PFSK-1 (cell line): ENCODE data around the gene RGS6.

Source experiments
- FOXP2 ChIP-seq: optimal IDR thresholded peaks from 2 replicates; pipeline ENCODE3; 2011; ENCODE audit warnings: borderline replicate concordance, control low read depth, inconsistent platforms; ENCODE audit not compliant: insufficient read depth; ENCODE audit errors: extremely low read length, extremely low read depth
- POLR2AphosphoS5 ChIP-seq: IDR thresholded peaks from 2 replicates; pipeline ENCODE4 v1.6.1; 2012; ENCODE audit warnings: low read depth, mild to moderate bottlenecking, control low read depth, low read length, moderate library complexity
- REST ChIP-seq, 2 experiments: IDR thresholded peaks; 2 replicates each; pipeline versions ENCODE4 v1.6.1 to v1.8.0; 2011 to 2012; ENCODE audit warnings: low read depth in 2 of 2, low read length in 2 of 2, control low read depth in 1 of 2, inconsistent platforms in 1 of 2, mild to moderate bottlenecking in 1 of 2, moderate library complexity in 1 of 2; ENCODE audit not compliant: insufficient read depth in 1 of 2
- SIN3A ChIP-seq: IDR thresholded peaks from 2 replicates; pipeline ENCODE4 v1.6.1; 2012; ENCODE audit warnings: mild to moderate bottlenecking, low read length, moderate library complexity, borderline replicate concordance; ENCODE audit not compliant: insufficient read depth
- TAF1 ChIP-seq: IDR thresholded peaks from 2 replicates; pipeline ENCODE4 v1.6.1; 2012; ENCODE audit warnings: low read length, control low read depth, borderline replicate concordance; ENCODE audit not compliant: insufficient read depth

Gene RGS6

DNA sequence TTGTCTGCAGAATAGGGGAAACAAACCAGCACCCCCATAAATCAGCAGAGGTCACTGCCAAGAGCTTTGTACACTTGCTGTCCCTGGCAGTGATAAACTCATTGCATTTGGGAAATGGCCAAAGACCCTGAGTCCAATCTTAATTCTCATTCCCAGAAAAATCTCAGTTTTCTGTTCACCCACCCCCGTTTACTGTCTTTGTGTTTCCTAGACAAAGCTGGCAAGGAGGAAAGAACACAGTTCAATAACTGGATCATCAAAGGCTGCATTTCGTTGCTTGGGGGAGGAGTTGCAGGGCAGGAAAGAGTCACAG is 596.6 kb downstream of the RGS6 start:
- TF ChIP-seq FOXP2 (no peak), REST (IDR thresholded peaks at IDR 0.05; ENCODE audit: insufficient read depth in 1 of 2, low read depth in 2 of 2, low read length in 2 of 2) (no peak), SIN3A (no peak), TAF1 (no peak), POLR2AphosphoS5 (no peak)

- TF ChIP-seq REST (IDR thresholded peaks at IDR 0.05; ENCODE audit: insufficient read depth in 1 of 2, low read depth in 2 of 2, low read length in 2 of 2) (no peak), SIN3A (no peak), FOXP2 (no peak), POLR2AphosphoS5 (no peak), TAF1 (no peak)
These were observed 600.6 kb downstream of the RGS6 start for GRCh38 chr14:72532686-72533454.

- TF ChIP-seq SIN3A = no peak
- no peak for TF ChIP-seq REST (IDR thresholded peaks at IDR 0.05; ENCODE audit: insufficient read depth in 1 of 2, low read depth in 2 of 2, low read length in 2 of 2)
- no peak for TF ChIP-seq TAF1
- no peak for TF ChIP-seq POLR2AphosphoS5
- no peak for TF ChIP-seq FOXP2
These were observed 603.3 kb downstream of the RGS6 start for GRCh38 chr14:72535485-72535884.

GRCh38 chr14:72538387-72538786 is 606.2 kb downstream of the RGS6 start:
- TF ChIP-seq SIN3A (no peak), REST (IDR thresholded peaks at IDR 0.05; ENCODE audit: insufficient read depth in 1 of 2, low read depth in 2 of 2, low read length in 2 of 2) (no peak), FOXP2 (no peak), POLR2AphosphoS5 (no peak), TAF1 (no peak)
